Posterior vena cava (tissue), 2 donors: Measurements from ENCODE around the gene METTL9. TPM values are rescaled to one million over a fixed set of nuclear protein-coding genes. Genes with fewer than 3 reads are reported as not detected.
"Not testable (repeated sequence)": the region's sequence is repeated elsewhere in the genome, so short reads cannot be mapped to it uniquely, and the experiment has no call there.

ENCODE experiments used
- DNase-seq: peaks from one replicate; pipeline ENCODE4 v3.0.0-alpha.2; 2020; ENCODE audit warnings: low spot score
- intact Hi-C, 2 donors: fragments of 100-400 bp; cut with DNase I; formaldehyde crosslinking; loops; one replicate each; pipeline versions ENCODE4 v1.14.1 to v1.14.2; 2022 to 2023
- total RNA-seq, 2 donors: library from RNA; stranded (reverse); fragmentation: NEBNext Ultra II Directional; extraction: Animal tissue kit (Norgen Biotek cat#: 25700); gene quantifications; one replicate each; pipeline ENCODE4 v1.2.1, GENCODE V29; 2021
- donor health status: DM: yes; HTN: yes; CAD: no.
- donor health status: DM: yes; HTN: yes; CAD: no.

METTL9 gene
- total RNA-seq, 2 donors from 2014 or later, result 59.6 to 62.0 TPM

DNA sequence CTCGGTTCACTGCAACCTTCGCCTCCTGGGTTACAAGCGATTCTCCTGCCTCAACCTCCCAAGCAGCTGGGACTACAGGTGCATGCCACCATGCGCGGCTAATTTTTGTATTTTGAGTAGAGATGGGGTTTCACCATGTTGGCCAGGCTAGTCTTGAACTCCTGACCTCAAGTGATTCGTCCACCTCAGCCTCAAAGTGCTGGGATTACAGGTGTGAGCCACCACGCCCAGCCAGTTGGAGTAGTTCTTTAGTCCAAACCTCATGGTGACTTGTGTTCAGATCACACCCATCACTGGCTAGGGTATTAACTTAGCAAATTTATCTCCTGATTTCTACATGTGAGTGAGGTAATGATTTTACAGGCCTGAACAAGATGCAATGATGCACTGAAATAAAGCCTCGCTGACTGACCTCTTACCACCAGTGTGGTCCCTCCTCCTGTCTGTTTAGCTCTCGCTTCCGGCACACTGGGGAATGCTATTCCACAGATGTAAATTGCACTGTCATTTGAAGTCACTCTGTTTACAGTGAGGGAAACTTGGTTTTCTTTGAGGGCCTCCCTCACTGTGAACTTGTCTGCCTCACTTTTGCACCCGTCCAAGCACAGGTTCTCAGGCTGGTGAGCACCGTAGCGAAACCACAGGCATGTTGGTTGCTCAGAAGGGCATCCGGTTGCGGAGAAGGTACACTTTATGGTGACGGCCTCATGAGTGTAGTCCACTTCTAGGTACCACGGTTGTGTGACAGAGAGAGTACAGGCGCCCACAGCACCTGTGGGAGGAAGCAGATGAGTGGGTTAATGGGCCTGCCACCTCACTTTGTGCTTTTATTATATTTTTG is 47.6 kb downstream of the METTL9 start:
- intact Hi-C loops, result no loop called here

DNA sequence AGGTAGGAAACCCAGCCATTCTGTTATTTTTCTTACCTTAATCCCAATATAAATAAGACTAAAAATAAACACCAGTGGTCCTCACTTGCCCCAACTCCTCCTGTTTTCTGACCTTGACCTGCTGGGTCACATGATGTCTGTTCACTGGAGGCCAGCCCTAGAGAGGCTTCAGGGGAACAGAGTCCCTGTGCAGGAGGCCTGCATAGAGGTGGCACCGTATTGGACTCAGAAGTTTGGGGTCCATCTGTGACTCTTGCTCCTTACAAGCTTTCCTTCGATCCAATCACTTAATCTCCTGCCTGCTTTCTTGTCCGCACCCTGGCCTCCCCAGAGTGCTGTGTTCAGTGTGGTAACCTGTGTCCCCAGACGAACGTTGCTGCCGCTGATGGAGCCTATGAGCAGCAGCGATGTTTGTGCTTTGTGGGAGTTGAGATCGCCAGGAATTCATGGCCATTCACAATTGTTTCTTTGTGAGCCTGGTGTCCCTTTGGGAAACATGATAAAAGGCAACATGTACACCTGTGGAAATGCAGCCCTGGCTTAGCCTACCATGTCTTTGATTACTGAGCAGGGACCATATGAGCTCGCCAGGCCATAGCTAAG is 48.3 kb downstream of the METTL9 start:
- no peak for DNase-seq
- intact Hi-C loops, result no loop called here

More for the DNA sequence above, 47.6 kb downstream of the METTL9 start:
- no peak for DNase-seq

DNA sequence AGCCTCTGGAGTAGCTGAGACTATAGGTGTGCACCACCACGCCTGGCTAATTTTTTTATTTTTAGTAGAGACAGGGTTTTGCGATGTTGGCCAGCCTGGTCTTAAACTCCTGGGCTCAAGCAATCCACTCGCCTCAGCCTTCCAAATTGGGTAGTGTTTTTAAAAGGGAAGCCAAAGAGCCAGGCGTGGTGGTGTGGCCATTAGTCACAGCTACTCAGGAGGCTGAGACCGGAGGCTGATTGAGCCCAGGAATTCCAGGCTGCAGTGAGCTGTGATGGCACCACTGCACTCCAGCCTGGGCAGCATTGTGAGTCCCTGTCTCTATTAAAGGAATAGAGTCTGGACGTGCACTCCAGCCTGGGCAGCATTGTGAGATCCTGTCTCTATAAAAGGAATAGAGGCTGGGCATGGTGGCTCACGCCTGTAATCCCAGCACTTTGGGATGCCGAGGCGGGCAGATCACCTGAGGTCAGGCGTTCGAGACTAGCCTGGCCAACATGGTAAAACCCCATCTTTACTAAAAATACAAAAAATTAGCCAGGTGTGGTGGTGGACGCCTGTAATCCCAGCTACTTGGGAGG is 50.5 kb downstream of the METTL9 start:
- intact Hi-C loops, DNase-seq: not testable (repeated sequence)

DNA sequence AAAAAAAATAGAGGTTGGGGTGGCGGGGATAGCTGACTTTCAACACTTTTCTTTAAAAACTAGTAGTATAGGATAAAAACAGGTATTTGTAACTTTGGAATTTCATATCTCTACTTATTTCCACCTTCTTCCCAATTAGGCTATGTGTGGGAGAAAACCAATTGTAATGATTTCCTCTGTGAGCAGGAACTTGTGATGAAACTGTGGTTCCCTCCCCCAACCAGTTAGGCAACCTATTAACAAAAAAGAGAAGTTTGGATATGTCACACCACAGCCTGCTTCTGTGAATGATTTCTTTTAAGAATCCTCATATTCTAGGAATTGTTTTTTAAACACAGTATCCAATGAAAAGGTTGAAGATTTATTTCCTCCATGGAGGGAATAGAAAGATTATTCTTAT is 51.1 kb downstream of the METTL9 start:
- intact Hi-C loops, result no loop called here
- DNase-seq, result no peak

DNA sequence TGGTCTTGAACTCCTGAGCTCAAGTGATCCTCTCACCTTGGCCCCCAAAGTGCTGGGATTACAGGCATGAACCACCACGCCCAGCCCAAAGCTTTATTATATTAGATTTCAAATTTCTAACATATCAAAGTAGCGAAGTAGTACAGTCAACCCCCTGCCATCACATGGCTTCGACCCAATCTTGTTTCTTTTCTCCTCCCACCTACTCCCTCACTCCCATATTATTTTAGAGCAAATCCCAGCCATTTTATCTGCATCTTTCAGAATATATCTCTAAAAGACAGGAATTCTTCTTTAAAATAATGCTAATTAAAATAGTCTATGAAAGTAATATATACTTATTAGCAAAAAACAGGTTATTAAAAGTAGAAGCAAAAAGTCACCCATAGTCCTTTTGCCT is 52.1 kb downstream of the METTL9 start:
- no peak for DNase-seq
- intact Hi-C loops, result no loop called here

DNA sequence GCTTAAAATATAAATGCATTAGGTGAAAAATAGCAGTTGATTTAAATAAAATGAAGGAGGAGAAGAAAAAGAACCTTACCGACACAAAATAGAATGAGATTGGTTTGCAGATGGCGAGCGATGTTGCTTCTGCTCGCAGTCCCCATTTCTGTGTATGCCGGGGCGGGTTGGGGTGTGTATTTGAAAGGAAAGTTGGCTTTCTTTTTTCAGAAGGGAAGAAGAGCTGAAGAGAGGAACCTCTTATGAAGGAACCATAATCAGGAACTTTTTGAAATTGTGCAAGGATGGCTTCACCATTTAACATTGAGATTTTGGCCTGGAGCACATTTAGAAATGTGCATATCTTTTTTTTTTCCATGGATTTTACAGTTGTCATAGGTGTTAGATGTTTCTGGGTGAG is 53.1 kb downstream of the METTL9 start, which contains the start of gene IGSF6:
Gene IGSF6, minus strand, starts transcription at position 156 of the 400 bp plus-strand sequence. Its CDS starts 10 bp downstream, at position 146.
- intact Hi-C loops, result no loop called here

DNA sequence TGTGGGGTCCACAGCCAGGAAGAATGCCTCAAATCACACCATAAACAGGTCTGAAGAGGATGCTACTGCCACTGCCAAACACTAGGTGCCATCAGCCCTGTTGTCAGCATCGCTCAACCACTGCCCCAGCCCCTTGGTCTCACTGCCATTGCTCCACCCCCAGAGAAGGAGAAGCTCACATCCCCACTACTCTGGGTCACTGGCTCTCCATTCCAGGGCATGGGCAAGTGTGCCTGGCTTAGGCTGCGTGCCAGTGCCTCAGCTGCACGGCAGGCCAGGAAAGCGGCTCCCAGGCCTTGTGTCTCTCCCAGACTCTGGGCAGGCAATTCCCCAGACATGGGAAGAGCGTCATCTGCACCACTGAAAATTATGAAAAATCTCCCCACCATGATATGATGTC is 54.2 kb downstream of the METTL9 start:
- no peak for DNase-seq
- intact Hi-C loops, result no loop called here

More for the DNA sequence above, 53.1 kb downstream of the METTL9 start, which contains the start of gene IGSF6:
- DNase-seq, result no peak

DNA sequence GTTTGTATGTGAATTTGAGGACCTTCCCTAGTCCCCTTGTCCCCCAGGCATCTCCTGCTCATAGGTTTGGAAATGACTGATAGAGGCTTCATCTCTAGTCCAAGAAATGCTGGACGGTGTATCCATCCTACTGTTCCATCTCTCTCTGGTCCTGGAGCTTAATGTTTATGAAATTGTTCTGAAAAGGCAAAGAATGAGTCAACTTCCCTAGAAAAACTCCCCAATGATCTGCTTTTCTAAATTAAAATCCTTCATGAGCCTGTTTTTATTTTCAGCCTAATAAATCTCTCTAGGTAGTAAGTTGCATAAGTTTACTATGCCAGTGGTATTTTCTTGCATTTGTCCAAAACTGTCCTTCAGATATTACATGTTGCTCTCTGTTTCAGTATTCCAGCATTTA is 55.1 kb downstream of the METTL9 start:
- intact Hi-C loops, result no loop called here

DNA sequence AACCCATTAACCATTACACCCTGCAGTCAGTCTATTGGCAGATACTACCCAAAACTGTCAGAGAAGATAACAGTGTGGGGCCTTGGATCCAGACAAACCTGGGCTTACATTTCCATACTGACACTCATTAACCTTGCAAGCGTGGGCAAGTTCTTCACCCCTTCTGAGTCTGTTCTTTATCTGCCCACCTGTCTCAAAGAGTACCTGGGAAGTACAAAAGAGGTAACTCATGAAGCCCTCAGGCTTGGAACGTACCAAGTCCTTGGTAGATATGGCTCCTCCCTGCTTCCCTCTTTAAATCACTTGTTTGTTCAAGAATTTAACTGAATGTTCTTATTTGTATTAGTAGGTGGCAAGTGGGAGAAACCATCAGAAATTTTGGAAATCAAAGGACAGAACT is 55.5 kb downstream of the METTL9 start:
- no peak for DNase-seq
- intact Hi-C loops, result loop anchor here in 1 of 2 donors (5.0 kb wide), 1 partner anchor 52 kb away; no protein-coding TSS in a partner anchor

More for the DNA sequence above, 55.1 kb downstream of the METTL9 start:
- DNase-seq, result no peak

DNA sequence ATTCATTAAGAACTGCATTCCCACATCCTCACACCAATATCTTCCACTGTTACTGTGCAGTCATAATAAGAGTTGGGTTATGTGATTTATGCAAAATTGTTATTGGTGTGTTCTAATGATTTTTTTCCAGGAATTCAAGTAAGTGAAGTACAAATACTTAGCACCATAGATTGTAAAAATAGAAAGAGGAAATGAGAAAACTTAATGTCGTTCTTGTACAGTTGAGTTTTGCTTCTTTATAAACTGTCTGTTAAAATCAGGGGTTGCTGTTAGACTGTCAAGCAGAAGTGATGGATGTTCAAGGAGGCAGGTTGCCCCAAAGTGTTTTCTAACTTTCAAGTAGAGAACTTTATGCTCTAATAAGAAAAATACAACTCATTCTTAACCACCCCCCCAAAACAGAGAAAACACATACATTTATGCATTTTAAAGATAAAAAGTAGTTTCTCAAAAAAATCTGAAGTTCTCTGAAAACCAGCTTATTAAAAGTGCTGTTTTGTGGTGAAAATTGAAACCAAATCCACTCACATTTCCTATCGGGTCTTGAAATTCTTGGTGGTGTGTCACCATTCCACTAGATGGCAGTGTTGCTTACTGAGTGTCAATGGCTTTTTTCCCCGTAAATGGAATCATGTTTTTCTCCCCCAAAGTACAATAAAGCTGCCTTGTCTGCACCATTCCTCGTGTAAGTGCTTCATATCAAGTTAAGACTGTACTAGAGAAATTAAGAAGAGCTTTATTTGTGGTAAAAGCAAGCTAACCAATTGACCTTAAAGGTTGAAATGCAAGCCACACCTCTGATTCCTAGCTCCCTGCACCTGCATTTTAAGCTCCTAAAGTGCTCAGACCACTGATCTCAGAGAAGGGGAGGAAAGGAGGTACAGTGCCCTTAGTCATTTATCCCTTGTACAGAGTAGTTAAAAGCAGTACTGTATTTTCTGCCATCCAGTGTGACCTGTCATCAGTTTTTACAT is 57.7 kb downstream of the METTL9 start:
- DNase-seq, result no peak
- intact Hi-C loops, result loop anchor here in 1 of 2 donors (5.0 kb wide), 1 partner anchor 50 kb away; no protein-coding TSS in a partner anchor

DNA sequence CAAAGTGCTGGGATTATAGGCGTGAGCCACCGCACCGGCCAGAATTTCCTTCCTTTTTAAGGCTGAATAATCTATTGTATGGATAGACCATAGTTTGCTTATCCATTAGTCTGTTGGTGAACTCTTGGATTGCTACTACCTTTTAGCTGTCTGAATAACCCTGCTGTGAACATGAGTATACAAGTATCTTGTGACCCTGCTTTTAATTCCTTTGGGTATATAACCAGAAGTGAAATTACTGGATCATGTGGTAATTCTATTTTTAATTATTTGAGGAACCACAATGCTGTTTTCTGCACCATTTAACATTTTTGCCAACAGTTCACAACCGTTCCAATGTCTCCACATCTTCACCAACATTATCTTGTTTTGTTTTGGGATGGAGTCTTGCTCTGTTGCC is 59.7 kb downstream of the METTL9 start:
- intact Hi-C loops, result loop anchor here (2.0 to 5.0 kb wide), 2 partner anchors 46 to 48 kb away; no protein-coding TSS in a partner anchor
- DNase-seq, result no peak

DNA sequence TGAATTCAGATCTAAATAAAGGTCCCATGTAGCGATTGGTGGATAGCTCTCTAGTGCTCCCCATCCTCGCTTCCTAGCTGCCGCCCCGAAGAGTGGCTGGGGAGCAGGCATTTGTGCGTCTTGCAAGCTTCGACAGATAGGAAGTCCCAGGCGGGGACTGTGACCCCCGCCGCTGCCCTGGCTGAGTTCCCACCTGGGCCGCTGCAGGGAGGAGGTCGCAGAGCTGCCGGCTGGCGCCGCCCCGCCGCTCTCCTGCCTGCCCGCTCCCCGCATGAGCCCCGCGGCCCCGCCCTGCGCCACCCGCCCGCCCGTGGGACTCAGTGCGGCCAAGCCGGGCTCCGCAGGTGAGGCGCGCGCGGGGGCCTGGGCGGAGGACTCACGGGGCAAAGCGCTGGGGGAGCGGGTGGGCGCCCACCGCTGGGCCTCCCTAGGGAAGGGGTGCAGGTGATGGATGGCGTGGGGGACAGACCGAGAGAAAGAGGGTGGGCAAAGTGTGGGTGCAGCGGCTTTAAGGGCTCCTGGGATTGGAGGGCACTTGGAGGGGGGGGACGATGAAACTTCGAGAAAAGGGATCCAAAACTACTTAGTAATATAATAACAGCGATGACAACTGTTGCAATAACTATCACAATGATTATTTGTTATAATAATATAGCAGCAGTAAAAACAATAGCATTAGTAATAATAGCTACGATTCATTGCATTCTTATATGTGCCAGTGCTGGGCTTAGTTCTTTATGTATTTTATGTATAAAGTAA is 64.7 kb downstream of the METTL9 start, which contains the start of gene OTOA:
Gene OTOA, plus strand, starts transcription at position 80 of the 759 bp plus-strand sequence. CDS start 14,547 bp downstream, outside the sequence.
- DNase-seq, result no peak
- intact Hi-C loops, result loop anchor here in 1 of 2 donors (10.0 kb wide), 1 partner anchor 1541 kb away; no protein-coding TSS in a partner anchor

DNA sequence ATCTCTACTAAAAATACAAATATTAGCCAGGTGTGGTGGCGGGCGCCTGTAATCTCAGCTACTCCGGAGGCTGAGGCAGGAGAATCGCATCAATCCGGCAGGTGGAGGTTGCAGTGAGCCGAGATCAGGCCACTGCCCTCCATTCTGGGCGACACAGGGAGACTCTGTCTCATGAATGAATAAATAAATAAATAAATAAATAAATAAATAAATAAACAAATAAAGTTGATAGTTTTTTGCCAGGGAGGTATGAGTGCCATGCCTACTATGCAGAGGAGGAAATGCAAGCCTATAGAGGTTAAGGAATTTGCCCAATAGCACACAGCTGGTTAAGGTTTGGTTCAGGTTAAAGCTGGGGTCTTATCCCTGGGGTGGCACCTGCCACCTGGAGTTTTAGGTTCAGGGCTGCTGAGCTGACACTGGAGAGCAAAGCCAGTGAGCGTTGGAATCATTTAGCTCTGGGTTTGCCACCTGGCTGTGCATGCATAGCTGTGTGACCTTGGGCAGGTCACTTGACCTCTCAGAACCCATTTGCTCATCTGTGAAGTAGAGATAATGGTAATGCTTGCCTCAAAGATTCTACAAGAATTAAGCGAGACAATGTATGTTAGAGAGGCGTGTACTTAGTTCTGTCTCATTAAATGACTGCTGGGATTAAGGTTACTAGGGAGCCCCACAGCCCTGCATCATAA is 65.6 kb downstream of the METTL9 start:
- intact Hi-C loops, result loop anchor here in 1 of 2 donors (10.0 kb wide), 1 partner anchor 1540 kb away; no protein-coding TSS in a partner anchor
- DNase-seq, result no peak

DNA sequence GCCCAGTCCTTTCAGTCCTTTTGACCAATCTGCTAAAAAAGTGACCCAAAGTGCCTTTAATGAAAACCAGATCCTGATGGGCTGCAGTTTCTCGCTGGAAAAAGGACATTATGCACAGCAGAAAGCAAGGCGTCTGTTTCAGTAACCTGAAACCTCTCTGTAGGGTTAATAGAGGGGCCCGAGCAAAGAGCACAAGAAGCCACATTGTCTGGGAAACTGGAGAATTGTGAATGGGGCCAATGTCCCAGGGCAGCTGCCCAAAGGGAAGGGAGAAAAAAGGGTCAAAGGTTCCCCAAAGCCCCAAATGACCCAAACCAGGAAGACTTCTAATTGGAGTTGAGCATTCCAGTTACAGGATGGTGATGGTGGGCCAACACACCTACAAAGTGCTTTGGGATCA is 67.4 kb downstream of the METTL9 start:
- DNase-seq, result no peak
- intact Hi-C loops, result loop anchor here in 1 of 2 donors (10.0 kb wide), 1 partner anchor 1538 kb away; no protein-coding TSS in a partner anchor

DNA sequence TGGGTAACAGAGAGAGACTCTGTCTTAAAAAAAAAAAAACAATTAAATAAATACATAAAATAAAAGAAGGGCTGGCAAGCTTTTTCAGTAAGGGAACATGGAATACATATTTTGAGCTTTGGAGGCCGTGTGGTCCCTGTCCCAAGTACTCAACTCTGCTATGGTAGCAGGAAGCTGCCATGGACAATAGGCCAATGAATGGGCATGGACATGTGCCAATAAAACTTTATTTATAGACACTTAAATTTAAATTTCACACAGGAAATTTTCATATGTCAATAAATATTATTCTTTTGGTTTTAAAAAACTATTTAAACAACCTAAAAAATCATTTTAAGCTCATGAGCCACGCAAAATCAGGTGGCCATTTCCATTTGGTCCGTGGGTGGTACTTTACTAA is 68.2 kb downstream of the METTL9 start:
- intact Hi-C loops, result loop anchor here in 1 of 2 donors (10.0 kb wide), 1 partner anchor 1537 kb away; no protein-coding TSS in a partner anchor
- DNase-seq, result no peak

DNA sequence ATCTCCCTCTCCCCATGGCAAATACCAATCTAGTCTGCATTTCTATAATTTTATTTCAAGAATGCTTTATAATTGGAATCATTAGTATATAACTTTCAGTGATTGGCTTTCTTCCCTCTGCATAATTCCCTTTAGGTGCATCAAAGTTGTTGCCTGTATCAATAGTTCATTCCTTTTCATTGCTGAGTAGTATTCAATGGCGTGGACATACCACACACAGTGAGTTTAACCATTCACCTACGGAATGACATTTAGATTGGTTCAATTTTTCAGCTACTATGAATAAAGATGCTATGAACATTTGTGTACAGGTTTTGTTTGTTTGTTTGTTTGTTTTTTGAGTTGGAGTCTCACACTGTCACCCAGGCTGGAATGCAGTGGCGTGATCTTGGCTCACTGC is 74.1 kb downstream of the METTL9 start:
- no peak for DNase-seq
- intact Hi-C loops, result no loop called here

DNA sequence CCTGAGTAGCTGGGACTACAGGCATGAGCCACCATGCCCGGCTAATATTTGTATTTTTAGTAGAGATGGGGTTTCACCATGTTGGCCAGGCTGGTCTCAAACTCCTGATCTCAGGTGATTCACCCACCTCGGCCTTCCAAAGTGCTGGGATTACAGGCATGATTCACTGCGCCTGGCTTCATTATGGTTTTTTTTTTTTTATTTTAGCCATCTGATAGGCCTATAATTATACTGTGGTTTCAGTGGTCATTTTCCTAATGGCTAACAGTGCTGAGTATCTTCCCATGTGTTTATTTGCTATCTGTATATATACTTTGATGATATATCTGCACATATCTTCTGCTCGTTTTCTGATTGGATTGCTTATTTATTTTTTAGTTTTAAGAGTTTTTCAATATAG is 75.1 kb downstream of the METTL9 start:
- intact Hi-C loops, DNase-seq: not testable (repeated sequence)
